A549 (cell line): ENCODE measurements around the gene CACNA1I. TPM values are rescaled to one million over a fixed set of nuclear protein-coding genes. Genes with fewer than 3 reads are reported as not detected.

Experiments used
- ATAC-seq, 2 experiments: fragments of 200-7000 bp in 1 of 2; fragments of >200 bp in 1 of 2; cut with Nextera tagmentation in 1 of 2; cut with Tn5 transposase in 1 of 2; 3 replicates each; pipeline versions ENCODE4 v1.8.0 to v1.9.1; 2018 to 2020; ENCODE audit warnings: mild to moderate bottlenecking in 1 of 2, moderate library complexity in 1 of 2
- CTCF ChIA-PET: fragments of 300-600 bp; sonication (Branson Sonifier 250); formaldehyde crosslinking; extraction: SDS; loops from one replicate; lab custom pipeline; 2021; ENCODE audit warnings: antibody characterized with exemption, inconsistent platforms; lab: Yijun Ruan, JAX
- POLR2A ChIA-PET: fragments of 350-600 bp; formaldehyde crosslinking; extraction: SDS; loops from one replicate; lab custom pipeline; 2021; ENCODE audit warnings: antibody characterized with exemption, inconsistent platforms; lab: Yijun Ruan, JAX
- DNase-seq, 2 experiments: peaks; one replicate each; pipeline versions ENCODE4 v3.0.0 to v3.0.0-alpha.2; 2011 to 2016; ENCODE audit warnings: low read depth in 1 of 2, low spot score in 1 of 2
- FAIRE-seq: peaks from 2 replicates; lab custom pipeline; 2011; peaks lifted over from hg19 to GRCh38; lab: Jason Lieb, UNC
- H3K27ac ChIP-seq, 2 experiments: fragments of >200 bp; sonication (Bioruptor Twin); formaldehyde crosslinking; 3 replicates each; pipeline ENCODE4 v1.5.1; 2016 to 2017
- H3K4me1 ChIP-seq: fragments of >200 bp; sonication (Bioruptor Twin); formaldehyde crosslinking; 3 replicates; pipeline ENCODE4 v1.6.1; 2016
- H3K4me2 ChIP-seq: fragments of >200 bp; sonication (Bioruptor Twin); formaldehyde crosslinking; 3 replicates; pipeline ENCODE4 v1.6.1; 2016
- H3K4me3 ChIP-seq: fragments of >200 bp; sonication (Bioruptor Twin); formaldehyde crosslinking; 3 replicates; pipeline ENCODE4 v1.5.1; 2016
- H3K9me3 ChIP-seq: fragments of >200 bp; sonication (Bioruptor Twin); formaldehyde crosslinking; 3 replicates; pipeline ENCODE4 v1.6.1; 2016
- ATOH8 ChIP-seq: fragments of 250-450 bp; sonication (Bioruptor Pico); IDR thresholded peaks from 2 replicates; pipeline ENCODE4 v1.5.0; 2020; ENCODE audit warnings: low read depth, mild to moderate bottlenecking, moderate library complexity
- CEBPB ChIP-seq, 2 experiments: fragments of >200 bp in 1 of 2; sonication (Bioruptor Twin) in 1 of 2; formaldehyde crosslinking in 1 of 2; IDR thresholded peaks; 2 replicates each; pipeline ENCODE4 v1.6.1; 2012 to 2016
- HES2 ChIP-seq: fragments of >200 bp; sonication (Bioruptor Twin); formaldehyde crosslinking; IDR thresholded peaks from 2 replicates; pipeline ENCODE4 v1.6.1; 2016
- HOXB13 ChIP-seq: fragments of 250-450 bp; sonication (Bioruptor Pico); IDR thresholded peaks from 2 replicates; pipeline ENCODE4 v1.5.0; 2020; ENCODE audit warnings: low read depth, mild to moderate bottlenecking, moderate library complexity
- HOXB5 ChIP-seq: fragments of 250-450 bp; sonication (Bioruptor Pico); IDR thresholded peaks from 2 replicates; pipeline ENCODE4 v1.5.0; 2020; ENCODE audit warnings: mild to moderate bottlenecking, moderate library complexity
- JUNB ChIP-seq: fragments of >200 bp; sonication (Bioruptor Twin); formaldehyde crosslinking; IDR thresholded peaks from 2 replicates; pipeline ENCODE4 v1.6.1; 2016
- MAZ ChIP-seq: fragments of 150-350 bp; IDR thresholded peaks from 2 replicates; pipeline ENCODE4 v1.6.1; 2014; ENCODE audit warnings: antibody characterized with exemption, low read depth, low read length, borderline replicate concordance
- NR3C1 ChIP-seq: fragments of >200 bp; sonication (Bioruptor Twin); formaldehyde crosslinking; IDR thresholded peaks from 3 replicates; pipeline ENCODE4 v1.6.1; 2017
- PBX3 ChIP-seq: IDR thresholded peaks from 2 replicates; pipeline ENCODE4 v1.6.1; 2012
- POLR2A ChIP-seq: IDR thresholded peaks from 2 replicates; pipeline ENCODE4 v1.6.1; 2012; ENCODE audit warnings: mild to moderate bottlenecking, low read length
- POLR2AphosphoS2 ChIP-seq: conservative IDR thresholded peaks from 2 replicates; pipeline ENCODE4 v1.6.1; 2012; ENCODE audit warnings: low read length, improper control_type of control experiment, inconsistent platforms
- RCOR1 ChIP-seq: fragments of 150-350 bp; IDR thresholded peaks from 2 replicates; pipeline ENCODE4 v1.6.1; 2014; ENCODE audit warnings: antibody characterized with exemption, low read length, low read depth
- RFX5 ChIP-seq: fragments of 450-650 bp; IDR thresholded peaks from 2 replicates; pipeline ENCODE4 v1.7.1; 2014; ENCODE audit warnings: antibody characterized with exemption, mild to moderate bottlenecking, moderate library complexity
- RNF2 ChIP-seq: fragments of 200-600 bp; sonication (generic); IDR thresholded peaks from 2 replicates; pipeline ENCODE4 v1.6.1; 2016; ENCODE audit warnings: low read depth, mild to moderate bottlenecking, antibody characterized with exemption, moderate library complexity, borderline replicate concordance
- SREBF2 ChIP-seq: fragments of 450-650 bp; IDR thresholded peaks from 2 replicates; pipeline ENCODE4 v1.6.1; 2014; ENCODE audit warnings: mild to moderate bottlenecking, moderate library complexity
- TFCP2L1 ChIP-seq: fragments of 250-450 bp; sonication (Bioruptor Pico); IDR thresholded peaks from 2 replicates; pipeline ENCODE4 v1.5.0; 2021; ENCODE audit warnings: mild to moderate bottlenecking
- TP53 ChIP-seq: fragments of 250-450 bp; sonication (Bioruptor Pico); IDR thresholded peaks from 2 replicates; pipeline ENCODE4 v1.5.0; 2021; ENCODE audit warnings: mild to moderate bottlenecking, moderate library complexity
- ZC3H11A ChIP-seq: fragments of 450-650 bp; IDR thresholded peaks from 2 replicates; pipeline ENCODE4 v1.6.1; 2014; ENCODE audit warnings: antibody characterized with exemption, mild to moderate bottlenecking
- ZSCAN20 ChIP-seq: fragments of 250-450 bp; sonication (Bioruptor Pico); IDR thresholded peaks from 2 replicates; pipeline ENCODE4 v1.8.0; 2022; ENCODE audit warnings: mild to moderate bottlenecking, moderate library complexity
- WGBS: methylation state at CpG from one replicate; pipeline ENCODE4 v1.1.6; 2017; ENCODE audit errors: missing lambda C conversion rate; 5-methylcytosine and 5-hydroxymethylcytosine counted together
- polyA plus RNA-seq, 4 experiments: library from polyadenylated mRNA; depleted of rRNA in 3 of 4; stranded (reverse); fragments of >200 nt; fragmentation: RNase III in 1 of 4; extraction: RNeasy Plus Mini Kit Qiagen cat#74134 plus additional on column Dnase treatment in 1 of 4; gene quantifications; 2 replicates in 3 of 4; 3 replicates in 1 of 4; pipeline ENCODE4 v1.2.3, GENCODE V29; 2011 to 2017
- TF ChIP-seq, protein P1 (sequence below): IDR thresholded peaks from 2 replicates; pipeline ENCODE4 v1.6.1; 2012; ENCODE audit warnings: low read depth, borderline replicate concordance

The CACNA1I gene
- polyA plus RNA-seq, 2 of the 4 experiments (the other 2 are of a cell fraction), result 0.03 to 0.13 TPM

GRCh38 chr22:39718206-39718605, 147.7 kb downstream of the CACNA1I start:
- 72% methylated on average over 6 of the region's 7 CpGs for WGBS
- POLR2A ChIA-PET, result no interaction called here
- no peak for ATAC-seq
- CTCF ChIA-PET, result no interaction called here
- Histone ChIP-seq H3K4me3 (no peak overlapping the region), H3K4me2 (no peak overlapping the region), H3K27ac (no peak overlapping the region), H3K9me3 (no peaks in the 10 kb centered on the region), H3K4me1 (no peaks in the 10 kb centered on the region)
- no peak for DNase-seq
- TF ChIP-seq HOXB13 (no peak), POLR2A (no peak), TFCP2L1 (CRISPR knock-in tag) (no peak), PBX3 (no peak), RCOR1 (no peak), ATOH8 (CRISPR knock-in tag) (no peak), NR3C1 (no peak), JUNB (no peak)
- no peak for FAIRE-seq

DNA sequence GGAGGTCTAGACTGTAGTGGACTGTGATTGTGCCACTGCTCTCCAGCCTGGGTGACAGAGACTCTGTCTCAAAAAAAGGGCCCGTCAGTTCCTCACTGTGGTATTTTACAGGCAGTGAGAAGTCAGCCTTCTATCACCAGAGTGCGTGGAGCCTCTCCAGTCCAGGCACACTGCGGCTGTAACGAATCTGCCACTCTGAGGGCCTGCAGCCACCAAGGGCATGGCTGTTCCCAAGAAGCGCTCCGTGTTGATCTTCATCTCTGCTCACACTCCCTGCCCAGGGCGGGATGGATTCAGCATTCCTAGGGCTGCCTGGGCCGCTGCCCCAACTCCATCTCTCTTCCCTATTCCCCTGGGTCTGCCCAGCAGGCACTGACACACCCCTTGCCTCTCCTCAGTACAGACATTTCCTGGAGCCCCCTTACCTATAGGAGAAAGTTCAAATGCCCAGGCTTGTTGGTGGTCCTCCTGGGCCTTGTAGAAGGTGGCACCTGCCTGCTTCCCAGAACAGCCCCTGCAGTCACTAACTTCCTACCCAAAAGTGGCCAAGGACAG, 148.4 kb downstream of the CACNA1I start:
- WGBS, result 100% methylated on average over 1 of the region's 8 CpGs
- Histone ChIP-seq H3K4me3 (no peak overlapping the region), H3K27ac (no peak overlapping the region), H3K4me2 (no peak overlapping the region), H3K4me1 (0 out of 3 replicates have a peak, but pooled peaks cover 1% of the 10 kb centered on the region), H3K9me3 (no peaks in the 10 kb centered on the region)
- POLR2A ChIA-PET, result no interaction called here
- no peak for TF ChIP-seq CEBPB (IDR thresholded peaks at IDR 0.05)
- TF ChIP-seq SREBF2, result no peak
- TF ChIP-seq ZSCAN20, result no peak
- CTCF ChIA-PET, result no interaction called here
- DNase-seq, result no peak
- no peak for ATAC-seq
- FAIRE-seq, result no peak

DNA sequence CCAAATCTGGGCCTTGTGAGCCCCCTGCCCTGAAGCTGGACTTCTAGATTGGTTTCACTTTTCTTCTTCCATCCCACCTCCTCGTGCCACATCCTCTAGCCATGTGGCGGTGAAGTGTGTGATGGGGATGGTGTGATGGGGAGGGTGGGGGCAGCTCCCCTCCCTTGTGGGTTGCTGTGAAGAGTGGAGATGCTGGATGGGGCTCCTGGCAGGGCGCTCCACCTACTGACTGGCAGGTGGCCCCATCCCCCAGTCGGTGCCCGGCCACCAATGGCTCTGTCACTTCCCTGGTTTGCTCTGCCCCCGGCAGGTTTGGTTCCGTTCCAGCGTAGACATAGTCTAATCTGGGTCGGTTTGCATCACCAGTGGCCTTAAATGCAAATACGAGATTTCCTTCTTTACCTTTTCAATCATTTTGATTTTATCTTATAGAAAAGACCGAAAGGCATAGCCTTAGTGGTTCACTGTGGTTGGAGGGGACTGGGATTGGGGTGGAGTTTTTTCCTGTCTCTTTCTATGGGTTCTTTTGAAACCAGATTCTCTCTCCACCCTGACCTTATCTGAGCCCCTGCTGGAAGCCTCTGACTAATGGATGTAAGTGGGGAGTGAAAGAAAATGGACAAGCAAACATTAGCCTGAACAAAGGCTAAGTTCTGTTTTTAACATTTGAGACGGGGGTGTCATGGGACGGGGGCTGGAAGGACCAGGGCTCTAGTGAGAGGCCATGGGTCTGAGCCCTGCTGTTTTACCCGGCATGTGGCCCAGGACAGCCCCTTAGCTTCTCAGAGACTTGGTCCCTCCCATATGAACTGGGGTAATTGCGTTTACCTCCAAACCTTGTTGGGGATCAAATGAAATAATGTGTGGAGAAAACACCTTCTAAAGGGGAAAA, 149.3 kb downstream of the CACNA1I start:
- Histone ChIP-seq H3K9me3 (no peaks in the 10 kb centered on the region), H3K4me2 (no peak overlapping the region), H3K27ac (no peak overlapping the region), H3K4me3 (no peak overlapping the region), H3K4me1 (0 out of 3 replicates have a peak, but pooled peaks cover 4% of the 10 kb centered on the region)
- POLR2A ChIA-PET, result no interaction called here
- TF ChIP-seq ZC3H11A (no peak), JUNB (no peak), RNF2 (no peak), HES2 (no peak), HOXB5 (CRISPR knock-in tag) (no peak), RFX5 (no peak), PBX3 (no peak), POLR2AphosphoS2 (no peak), MAZ (no peak), TP53 (CRISPR knock-in tag) (no peak)
- TF ChIP-seq, protein P1, sequence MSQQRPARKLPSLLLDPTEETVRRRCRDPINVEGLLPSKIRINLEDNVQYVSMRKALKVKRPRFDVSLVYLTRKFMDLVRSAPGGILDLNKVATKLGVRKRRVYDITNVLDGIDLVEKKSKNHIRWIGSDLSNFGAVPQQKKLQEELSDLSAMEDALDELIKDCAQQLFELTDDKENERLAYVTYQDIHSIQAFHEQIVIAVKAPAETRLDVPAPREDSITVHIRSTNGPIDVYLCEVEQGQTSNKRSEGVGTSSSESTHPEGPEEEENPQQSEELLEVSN, result no peak
- CTCF ChIA-PET, result no interaction called here
- DNase-seq (no peak), ATAC-seq (no peak), FAIRE-seq (no peak)
- WGBS, result 49% methylated on average over 14 of the region's 15 CpGs
